ENCODE results near the gene TMPRSS2.

- TF ChIP-seq CTCF (IDR thresholded peaks at IDR 0.05) = no peak
- no peak for TF ChIP-seq POLR2A (IDR thresholded peaks at IDR 0.05)
These were observed 87.8 kb downstream of the TMPRSS2 start for GRCh38 chr21:41419921-41420862.
